HepG2 (cell line): Measurements from ENCODE around the gene LSMEM2. TPM values are rescaled to one million over a fixed set of nuclear protein-coding genes. Genes with fewer than 3 reads are reported as not detected.

Experiments
- AHDC1 ChIP-seq: sonication (generic); formaldehyde crosslinking; IDR thresholded peaks from 2 replicates; pipeline ENCODE4 v1.5.1; 2020; ENCODE audit warnings: mild to moderate bottlenecking, missing genetic modification reagents, borderline replicate concordance
- DRAP1 ChIP-seq: IDR thresholded peaks from 2 replicates; pipeline ENCODE4 v1.6.1; 2016; ENCODE audit warnings: missing genetic modification reagents, missing compliant biosample characterization
- EHMT2 ChIP-seq: fragments of 200-600 bp; sonication (generic); IDR thresholded peaks from 2 replicates; pipeline ENCODE4 v1.7.0; 2017; ENCODE audit warnings: antibody characterized with exemption, low read depth, low read length, borderline replicate concordance
- ELF4 ChIP-seq: sonication (generic); formaldehyde crosslinking; IDR thresholded peaks from 2 replicates; pipeline ENCODE4 v1.5.0; 2020; ENCODE audit warnings: missing genetic modification reagents, mild to moderate bottlenecking, moderate library complexity, borderline replicate concordance
- ESRRA ChIP-seq: sonication (generic); formaldehyde crosslinking; IDR thresholded peaks from 2 replicates; pipeline ENCODE4 v1.5.1; 2020; ENCODE audit warnings: mild to moderate bottlenecking, low read depth, missing genetic modification reagents
- JUN ChIP-seq: sonication (generic); formaldehyde crosslinking; IDR thresholded peaks from 2 replicates; pipeline ENCODE4 v1.4.0; 2020; ENCODE audit warnings: mild to moderate bottlenecking, missing genetic modification reagents
- KLF11 ChIP-seq: IDR thresholded peaks from 2 replicates; pipeline ENCODE4 v1.6.1; 2016; ENCODE audit warnings: missing compliant biosample characterization
- RBM22 ChIP-seq: fragments of 200-400 bp; formaldehyde crosslinking; optimal IDR thresholded peaks from 2 replicates; pipeline ENCODE3; 2017; ENCODE audit warnings: mild to moderate bottlenecking, low read length, moderate library complexity
- SRSF1 ChIP-seq: fragments of 200-400 bp; formaldehyde crosslinking; optimal IDR thresholded peaks from 2 replicates; pipeline ENCODE3; 2017; ENCODE audit warnings: mild to moderate bottlenecking, low read depth, low read length, moderate library complexity
- SSRP1 ChIP-seq: IDR thresholded peaks from 2 replicates; pipeline ENCODE4 v1.6.1; 2016; ENCODE audit warnings: control low read depth
- ZGPAT ChIP-seq: IDR thresholded peaks from 2 replicates; pipeline ENCODE4 v1.6.1; 2016; ENCODE audit warnings: mild to moderate bottlenecking
- ZNF772 ChIP-seq: sonication (generic); formaldehyde crosslinking; IDR thresholded peaks from 2 replicates; pipeline ENCODE4 v1.5.0; 2020; ENCODE audit warnings: mild to moderate bottlenecking, missing genetic modification reagents
- ZNF816 ChIP-seq: sonication (generic); formaldehyde crosslinking; IDR thresholded peaks from 2 replicates; pipeline ENCODE4 v1.8.0; 2022; ENCODE audit warnings: missing genetic modification reagents, mild to moderate bottlenecking, borderline replicate concordance
- polyA plus RNA-seq, 8 experiments: library from polyadenylated mRNA; depleted of rRNA in 3 of 8; stranded (reverse) in 7 of 8; unstranded in 1 of 8; fragments of >200 nt; fragmentation: Illumina TruSeq in 4 of 8; extraction: Trizol in 4 of 8; gene quantifications; 2 replicates each; pipeline versions ENCODE4 v1.2.1 to v1.2.3, GENCODE V29; 2011 to 2016; ENCODE audit warnings: low read depth in 4 of 8, missing spikeins in 1 of 8, mixed read lengths in 1 of 8; ENCODE audit not compliant: insufficient read depth in 1 of 8
- total RNA-seq, 5 experiments: library from RNA; depleted of rRNA; stranded (reverse); fragments of >200 nt; fragmentation: Illumina TruSeq; extraction: Trizol; gene quantifications; 2 replicates each; pipeline ENCODE4 v1.2.3, GENCODE V29; 2016; ENCODE audit warnings: low read depth in 1 of 5
- TF ChIP-seq, protein P1 (sequence below): IDR thresholded peaks from 2 replicates; pipeline ENCODE4 v1.6.1; 2016; ENCODE audit warnings: missing compliant biosample characterization, missing genetic modification reagents, borderline replicate concordance
- TF ChIP-seq, protein P2 (sequence below): sonication (generic); formaldehyde crosslinking; conservative IDR thresholded peaks from 2 replicates; pipeline ENCODE4 v1.8.1; 2023; ENCODE audit warnings: missing genetic modification reagents
- TF ChIP-seq, protein P3 (sequence below): sonication (generic); formaldehyde crosslinking; IDR thresholded peaks from 2 replicates; pipeline ENCODE4 v1.5.0; 2020; ENCODE audit warnings: mild to moderate bottlenecking, missing genetic modification reagents

LSMEM2 gene
- total and polyA plus RNA-seq, 2 of the 13 experiments (the other 11 are each of a cell fraction or from before 2014, with no cell fraction given) = 0.07 to 0.41 TPM

DNA sequence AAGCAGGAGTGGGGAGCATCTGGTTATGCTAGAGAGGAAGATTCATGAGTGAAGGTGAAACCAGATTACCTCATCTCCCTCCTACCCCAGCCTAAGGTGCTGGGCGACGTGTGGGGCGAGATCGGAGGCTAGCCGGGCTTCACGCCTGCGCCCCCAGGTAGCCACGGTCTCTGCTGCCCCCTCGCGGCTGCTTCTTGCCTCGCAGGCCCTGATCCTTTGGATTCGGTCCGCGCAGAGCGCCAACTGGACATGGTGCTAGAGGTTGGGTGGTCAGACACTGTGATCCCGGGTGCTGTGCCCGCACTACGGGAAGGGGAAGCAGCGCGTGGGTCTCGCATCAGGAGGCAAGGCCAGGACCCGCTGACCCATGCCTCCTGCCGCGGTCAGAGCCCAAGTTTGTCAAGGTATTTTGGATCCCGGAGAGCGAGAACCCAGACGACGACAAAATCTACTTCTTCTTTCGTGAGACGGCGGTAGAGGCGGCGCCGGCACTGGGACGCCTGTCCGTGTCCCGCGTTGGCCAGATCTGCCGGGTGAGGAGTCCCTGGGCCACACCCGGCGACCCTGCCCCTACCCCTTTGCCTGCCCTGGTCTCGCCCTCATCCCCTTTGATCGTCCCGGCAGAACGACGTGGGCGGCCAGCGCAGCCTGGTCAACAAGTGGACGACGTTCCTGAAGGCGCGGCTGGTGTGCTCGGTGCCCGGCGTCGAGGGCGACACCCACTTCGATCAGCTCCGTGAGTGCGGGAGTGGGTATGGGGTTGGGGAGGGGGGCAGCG lies 5.8 kb upstream of the LSMEM2 start (continued):
- TF ChIP-seq AHDC1 (CRISPR knock-in tag) = no peak
- no peak for TF ChIP-seq ELF4 (CRISPR knock-in tag)
- TF ChIP-seq SSRP1 (CRISPR knock-in tag) = peak; percentile 48; the same call in 1 of the 2 replicates
- TF ChIP-seq, protein P1, sequence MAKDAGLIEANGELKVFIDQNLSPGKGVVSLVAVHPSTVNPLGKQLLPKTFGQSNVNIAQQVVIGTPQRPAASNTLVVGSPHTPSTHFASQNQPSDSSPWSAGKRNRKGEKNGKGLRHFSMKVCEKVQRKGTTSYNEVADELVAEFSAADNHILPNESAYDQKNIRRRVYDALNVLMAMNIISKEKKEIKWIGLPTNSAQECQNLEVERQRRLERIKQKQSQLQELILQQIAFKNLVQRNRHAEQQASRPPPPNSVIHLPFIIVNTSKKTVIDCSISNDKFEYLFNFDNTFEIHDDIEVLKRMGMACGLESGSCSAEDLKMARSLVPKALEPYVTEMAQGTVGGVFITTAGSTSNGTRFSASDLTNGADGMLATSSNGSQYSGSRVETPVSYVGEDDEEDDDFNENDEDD = no peak
- 0 out of 2 replicates have a peak, but pooled peaks have one; percentile 27 for TF ChIP-seq DRAP1 (CRISPR knock-in tag)
- 0 out of 2 replicates have a peak, but pooled peaks have one; percentile 59 for TF ChIP-seq ZNF772 (CRISPR knock-in tag)
- peak; percentile 67; the same call in 1 of the 2 replicates for TF ChIP-seq ZGPAT
- TF ChIP-seq, protein P2, sequence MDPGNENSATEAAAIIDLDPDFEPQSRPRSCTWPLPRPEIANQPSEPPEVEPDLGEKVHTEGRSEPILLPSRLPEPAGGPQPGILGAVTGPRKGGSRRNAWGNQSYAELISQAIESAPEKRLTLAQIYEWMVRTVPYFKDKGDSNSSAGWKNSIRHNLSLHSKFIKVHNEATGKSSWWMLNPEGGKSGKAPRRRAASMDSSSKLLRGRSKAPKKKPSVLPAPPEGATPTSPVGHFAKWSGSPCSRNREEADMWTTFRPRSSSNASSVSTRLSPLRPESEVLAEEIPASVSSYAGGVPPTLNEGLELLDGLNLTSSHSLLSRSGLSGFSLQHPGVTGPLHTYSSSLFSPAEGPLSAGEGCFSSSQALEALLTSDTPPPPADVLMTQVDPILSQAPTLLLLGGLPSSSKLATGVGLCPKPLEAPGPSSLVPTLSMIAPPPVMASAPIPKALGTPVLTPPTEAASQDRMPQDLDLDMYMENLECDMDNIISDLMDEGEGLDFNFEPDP (CRISPR knock-in tag) = 0 out of 2 replicates have a peak, but pooled peaks have one; percentile 6
- TF ChIP-seq RBM22 = peak; percentile 80
- no peak for TF ChIP-seq EHMT2
- TF ChIP-seq, protein P3, sequence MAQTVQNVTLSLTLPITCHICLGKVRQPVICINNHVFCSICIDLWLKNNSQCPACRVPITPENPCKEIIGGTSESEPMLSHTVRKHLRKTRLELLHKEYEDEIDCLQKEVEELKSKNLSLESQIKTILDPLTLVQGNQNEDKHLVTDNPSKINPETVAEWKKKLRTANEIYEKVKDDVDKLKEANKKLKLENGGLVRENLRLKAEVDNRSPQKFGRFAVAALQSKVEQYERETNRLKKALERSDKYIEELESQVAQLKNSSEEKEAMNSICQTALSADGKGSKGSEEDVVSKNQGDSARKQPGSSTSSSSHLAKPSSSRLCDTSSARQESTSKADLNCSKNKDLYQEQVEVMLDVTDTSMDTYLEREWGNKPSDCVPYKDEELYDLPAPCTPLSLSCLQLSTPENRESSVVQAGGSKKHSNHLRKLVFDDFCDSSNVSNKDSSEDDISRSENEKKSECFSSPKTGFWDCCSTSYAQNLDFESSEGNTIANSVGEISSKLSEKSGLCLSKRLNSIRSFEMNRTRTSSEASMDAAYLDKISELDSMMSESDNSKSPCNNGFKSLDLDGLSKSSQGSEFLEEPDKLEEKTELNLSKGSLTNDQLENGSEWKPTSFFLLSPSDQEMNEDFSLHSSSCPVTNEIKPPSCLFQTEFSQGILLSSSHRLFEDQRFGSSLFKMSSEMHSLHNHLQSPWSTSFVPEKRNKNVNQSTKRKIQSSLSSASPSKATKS = no peak
- TF ChIP-seq ESRRA (CRISPR knock-in tag) = no peak
- TF ChIP-seq ZNF816 (CRISPR knock-in tag) = no peak
- TF ChIP-seq KLF11 (CRISPR knock-in tag) = no peak
- TF ChIP-seq JUN (CRISPR knock-in tag) = 0 out of 2 replicates have a peak, but pooled peaks have one; percentile 21
- no peak for TF ChIP-seq SRSF1
